ENCODE measurements around the gene L3MBTL1.

L3MBTL1 gene

DNA sequence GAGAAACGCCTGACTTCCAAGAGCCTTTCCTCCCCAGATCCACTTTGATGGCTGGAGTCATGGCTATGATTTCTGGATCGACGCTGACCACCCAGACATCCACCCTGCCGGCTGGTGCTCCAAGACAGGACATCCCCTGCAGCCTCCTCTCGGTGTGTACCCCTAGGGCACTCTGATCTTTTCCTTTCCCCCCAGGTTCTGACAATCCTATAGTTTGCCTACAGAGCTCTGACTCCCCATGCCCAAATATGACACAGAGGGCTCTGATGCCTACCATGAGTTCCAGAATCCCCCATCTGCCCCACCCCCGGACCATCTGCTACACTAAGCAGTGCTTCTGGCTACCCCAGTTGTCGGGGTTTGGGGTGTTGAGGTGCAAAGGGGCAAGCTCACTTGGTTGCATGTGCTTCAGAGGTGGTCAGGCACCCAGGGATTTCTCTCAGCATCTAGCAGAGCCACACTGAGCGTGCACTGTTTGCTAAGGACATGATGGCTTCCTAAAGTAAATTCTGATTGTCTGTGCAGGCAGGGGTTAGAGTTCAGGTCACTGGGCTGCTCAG, 27.4 kb downstream of the L3MBTL1 start:
- DNase-seq (ENCODE audit: extremely low read depth in 1 of 2, low read depth in 1 of 2): no peak

DNA sequence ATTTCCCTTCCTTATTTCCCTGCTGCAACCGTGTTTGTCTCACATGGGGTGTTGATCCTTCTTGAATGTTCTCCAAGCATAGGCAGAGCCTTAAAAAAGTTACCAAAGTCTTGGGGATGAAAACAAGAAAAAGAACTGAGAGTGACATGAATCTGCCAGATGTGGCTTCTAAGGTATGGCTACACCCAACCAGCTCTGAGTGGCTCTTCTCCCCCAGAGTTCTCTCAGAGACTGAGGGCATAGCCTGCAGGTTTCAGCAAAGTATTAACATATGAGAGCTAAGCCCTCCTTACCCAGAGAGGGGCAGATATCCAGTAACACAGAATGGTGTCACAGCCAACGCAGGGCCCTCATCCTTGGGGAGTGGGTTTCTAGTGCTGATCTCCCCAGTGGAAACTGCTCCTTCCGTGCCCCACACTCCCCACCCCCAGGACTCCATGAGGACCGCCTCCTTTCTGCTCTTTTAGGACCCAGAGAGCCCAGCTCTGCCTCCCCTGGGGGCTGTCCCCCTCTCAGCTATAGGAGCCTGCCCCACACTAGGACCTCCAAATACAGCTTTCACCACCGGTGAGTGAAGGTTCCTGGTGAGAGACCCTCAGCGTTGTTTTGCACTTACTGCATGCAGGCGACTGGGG, 28.0 kb downstream of the L3MBTL1 start:
- DNase-seq (ENCODE audit: extremely low read depth in 1 of 2, low read depth in 1 of 2): no peak

DNA sequence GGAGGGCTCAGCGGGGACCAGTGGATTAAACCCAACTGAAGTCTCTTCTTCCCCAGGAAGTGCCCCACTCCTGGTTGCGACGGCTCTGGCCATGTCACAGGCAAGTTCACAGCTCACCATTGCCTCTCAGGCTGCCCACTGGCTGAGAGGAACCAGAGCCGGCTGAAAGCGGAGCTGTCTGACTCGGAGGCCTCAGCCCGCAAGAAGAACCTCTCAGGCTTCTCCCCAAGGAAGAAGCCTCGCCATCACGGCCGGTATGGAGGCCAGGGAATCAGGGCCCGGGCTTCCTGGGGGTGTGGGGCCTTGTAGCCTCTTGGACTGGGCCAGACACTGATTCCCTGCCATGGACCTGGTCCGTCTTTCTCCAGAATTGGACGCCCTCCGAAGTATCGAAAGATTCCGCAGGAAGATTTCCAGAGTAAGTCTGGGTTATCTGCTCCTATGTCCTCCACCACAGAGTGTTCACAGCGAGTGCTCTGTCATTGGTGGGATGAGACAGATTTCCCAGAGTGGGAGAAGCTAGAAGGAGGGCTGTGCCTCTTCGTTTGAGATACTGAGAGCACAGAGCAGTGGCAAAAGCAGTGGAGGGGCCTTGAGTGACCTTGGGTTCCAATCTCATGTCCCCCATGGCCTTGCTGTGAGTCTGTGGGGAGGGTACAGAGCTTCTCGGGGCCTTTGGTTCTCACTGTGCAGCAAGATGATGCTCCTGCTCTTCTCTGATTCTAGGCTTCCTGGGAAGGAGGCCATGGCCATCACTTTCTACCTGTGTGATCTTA, 28.7 kb downstream of the L3MBTL1 start:
- DNase-seq (ENCODE audit: extremely low read depth in 1 of 2, low read depth in 1 of 2): no peak

DNA sequence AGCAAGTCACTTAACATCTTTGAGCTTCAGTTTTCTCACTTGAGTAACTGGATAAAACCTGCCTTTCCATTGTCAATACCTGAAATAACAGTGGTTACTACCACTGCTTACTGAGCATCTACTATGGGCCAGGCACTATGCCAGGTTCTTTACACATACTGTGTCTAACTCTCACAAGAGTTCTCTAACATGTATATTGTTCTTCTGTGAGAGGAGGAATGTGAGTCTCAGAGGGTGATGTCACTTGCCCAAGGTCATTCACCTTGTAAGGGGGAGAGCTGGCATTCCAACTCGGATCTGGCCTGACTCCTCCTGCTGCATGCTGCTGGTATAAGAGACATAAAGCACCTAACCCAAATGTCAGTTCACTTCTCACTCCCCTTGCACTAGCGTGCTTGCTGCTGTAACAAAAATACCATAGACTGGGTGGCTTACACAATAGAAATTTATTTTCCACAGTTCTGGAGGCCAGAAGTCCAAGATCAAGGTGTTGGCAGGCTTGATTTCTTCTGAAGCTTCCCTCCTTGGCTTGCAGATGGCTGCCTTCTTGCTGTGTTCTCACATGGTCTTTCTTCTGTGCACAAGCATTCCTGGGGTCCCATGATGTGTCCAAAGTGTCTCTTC, 29.4 kb downstream of the L3MBTL1 start:
- DNase-seq (ENCODE audit: extremely low read depth in 1 of 2, low read depth in 1 of 2): no peak

DNA sequence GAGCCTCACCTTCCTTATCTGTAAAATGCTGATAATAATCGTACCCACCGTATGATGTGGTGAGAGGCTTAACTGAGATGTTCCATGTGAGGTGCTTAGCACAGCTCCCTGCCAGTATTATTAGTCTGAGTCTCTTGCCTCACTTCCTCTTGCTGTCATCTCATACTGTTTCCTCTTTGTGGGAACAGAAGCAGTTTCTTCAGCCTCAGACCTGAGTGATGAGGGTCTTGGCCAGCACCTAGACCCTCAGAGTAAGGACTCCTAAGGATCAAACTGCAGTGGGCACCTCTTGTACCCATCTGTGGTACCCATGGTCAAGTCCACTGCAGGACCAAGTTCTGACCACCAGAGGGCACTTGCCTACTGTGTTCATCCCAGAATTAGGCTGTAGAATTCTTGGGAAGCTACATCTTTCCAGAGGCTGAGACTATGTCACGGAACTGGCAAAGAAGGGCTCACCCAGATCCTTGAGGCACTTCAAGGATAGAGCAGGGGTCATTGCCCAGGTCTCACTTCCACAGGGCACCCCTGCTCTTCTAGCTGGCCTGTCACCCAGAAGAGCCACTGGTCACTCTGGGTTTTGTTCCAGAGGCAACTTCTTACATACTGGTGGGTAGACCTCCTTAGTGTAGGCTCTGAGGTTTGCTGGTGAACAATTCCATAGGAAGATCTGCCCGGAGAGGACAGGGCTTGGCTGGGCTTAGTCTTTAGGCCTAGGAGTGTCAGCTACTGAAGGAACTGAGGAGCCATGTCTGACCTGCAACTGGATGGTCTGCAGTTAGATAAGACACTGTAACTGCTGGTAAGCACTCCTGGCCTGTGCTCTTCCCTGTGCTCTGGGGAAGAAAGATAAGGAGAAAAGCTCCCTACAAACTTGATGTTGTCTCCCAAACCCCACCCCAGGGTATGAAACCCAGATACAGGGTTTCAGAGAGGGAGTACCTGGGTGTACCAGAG, 30.7 kb downstream of the L3MBTL1 start:
- peak in 1 of 2 donors; percentile 13 for DNase-seq (ENCODE audit: extremely low read depth in 1 of 2, low read depth in 1 of 2)

DNA sequence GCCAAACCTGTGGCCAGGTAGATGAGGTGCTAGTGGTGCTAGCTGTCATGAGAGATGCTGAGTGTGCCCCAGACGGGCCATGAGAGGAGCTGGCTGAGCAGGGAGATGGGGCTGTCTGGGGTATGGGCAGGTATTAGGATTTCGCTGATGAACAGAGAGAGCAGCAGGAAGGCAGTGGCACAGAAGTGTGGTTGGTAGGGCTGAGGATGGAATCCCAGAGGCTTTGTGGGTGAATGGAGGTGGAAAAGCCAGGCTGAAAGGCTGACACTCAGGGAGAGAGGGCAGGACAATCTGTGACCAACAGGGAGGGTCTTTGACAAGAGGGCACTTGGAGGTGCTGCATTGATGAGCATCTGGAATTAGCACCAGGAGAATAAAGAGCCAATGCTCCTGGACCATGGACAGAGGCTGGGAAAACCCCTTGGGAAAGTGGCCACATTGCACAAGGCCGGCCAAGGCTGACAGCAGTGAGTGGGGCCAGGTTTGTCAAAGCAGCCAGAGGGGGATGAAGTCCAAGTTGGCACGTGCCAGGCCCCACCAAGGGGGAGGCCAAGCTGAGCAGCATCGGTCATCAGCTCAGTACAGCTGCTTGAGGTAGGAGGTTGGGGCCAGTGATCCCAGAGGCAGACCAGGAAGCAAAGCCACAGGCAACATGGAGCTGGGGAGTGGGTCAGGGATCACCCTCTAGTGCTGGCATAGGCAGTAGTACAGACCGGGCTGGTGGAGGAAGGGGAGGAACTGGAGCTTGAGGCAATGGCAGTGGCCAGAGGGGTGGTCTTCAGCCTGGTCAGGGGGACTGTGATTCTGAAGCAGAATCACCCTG, 31.6 kb downstream of the L3MBTL1 start:
- DNase-seq (ENCODE audit: extremely low read depth in 1 of 2, low read depth in 1 of 2): no peak

DNA sequence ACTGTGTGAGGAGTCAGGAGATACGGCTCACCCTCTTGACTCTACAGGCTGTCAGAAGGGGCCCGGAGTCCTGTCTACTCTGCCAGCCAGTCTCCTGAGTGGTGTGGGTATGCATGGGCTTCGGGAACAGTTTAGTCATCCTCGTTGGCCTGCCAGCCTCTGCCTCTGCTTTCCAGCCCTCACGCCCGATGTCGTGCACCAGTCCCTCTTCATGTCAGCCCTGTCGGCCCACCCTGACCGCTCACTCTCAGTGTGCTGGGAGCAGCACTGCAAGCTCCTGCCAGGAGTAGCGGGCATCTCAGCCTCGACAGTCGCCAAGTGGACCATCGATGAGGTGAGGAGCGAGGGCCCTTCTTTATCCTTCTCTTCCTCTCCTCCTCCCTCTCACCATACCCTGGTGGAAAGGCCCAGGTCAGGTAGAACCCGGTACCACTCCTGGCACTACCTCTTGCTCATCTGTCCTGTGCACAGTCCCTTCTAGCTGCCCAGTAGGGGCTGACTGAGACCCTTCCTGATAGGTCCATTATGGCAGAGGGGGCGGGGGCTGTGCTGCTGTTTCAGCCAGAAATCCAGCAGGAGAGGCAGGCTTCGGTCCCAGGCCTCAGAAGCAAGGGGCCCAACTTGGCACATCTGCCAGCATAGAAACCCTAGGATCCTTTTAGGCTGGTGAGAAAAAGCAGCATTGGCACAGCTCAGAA, 32.6 kb downstream of the L3MBTL1 start:
- no peak for DNase-seq (ENCODE audit: extremely low read depth in 1 of 2, low read depth in 1 of 2)

DNA sequence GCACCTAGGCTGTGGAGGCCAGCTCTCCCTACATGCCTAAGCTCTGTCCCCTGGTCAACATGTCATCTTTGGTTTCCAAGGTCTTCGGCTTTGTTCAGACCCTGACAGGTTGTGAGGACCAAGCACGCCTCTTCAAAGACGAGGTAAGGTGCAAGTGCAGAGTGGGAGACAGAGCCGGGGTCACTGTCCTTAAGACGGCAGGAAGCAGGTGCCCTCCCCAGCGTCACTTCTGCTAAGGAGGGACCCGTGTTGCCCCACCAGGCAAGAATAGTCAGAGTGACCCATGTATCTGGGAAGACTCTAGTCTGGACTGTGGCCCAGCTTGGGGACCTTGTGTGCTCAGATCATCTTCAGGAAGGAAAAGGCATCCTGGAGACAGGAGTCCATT, 33.2 kb downstream of the L3MBTL1 start:
- DNase-seq (ENCODE audit: extremely low read depth in 1 of 2, low read depth in 1 of 2): no peak

DNA sequence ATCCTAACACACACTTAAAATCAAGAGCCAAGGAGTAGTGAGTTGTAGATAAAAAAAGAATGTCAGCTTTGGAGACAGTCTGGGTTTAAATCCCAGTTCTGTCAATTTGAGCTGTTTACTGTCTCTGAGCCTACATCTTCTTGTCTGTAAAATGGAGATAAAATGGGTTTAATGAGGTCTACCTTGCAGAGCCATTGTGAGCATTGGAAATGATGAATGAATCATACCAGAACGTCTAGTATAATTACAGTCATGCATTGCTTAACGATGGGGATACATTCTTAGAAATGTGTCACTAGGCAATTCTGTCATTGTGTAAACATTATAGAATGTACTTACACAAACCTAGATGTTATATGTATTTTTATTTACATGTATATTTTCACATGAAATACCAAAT, 33.7 kb downstream of the L3MBTL1 start:
- DNase-seq (ENCODE audit: extremely low read depth in 1 of 2, low read depth in 1 of 2): no peak

DNA sequence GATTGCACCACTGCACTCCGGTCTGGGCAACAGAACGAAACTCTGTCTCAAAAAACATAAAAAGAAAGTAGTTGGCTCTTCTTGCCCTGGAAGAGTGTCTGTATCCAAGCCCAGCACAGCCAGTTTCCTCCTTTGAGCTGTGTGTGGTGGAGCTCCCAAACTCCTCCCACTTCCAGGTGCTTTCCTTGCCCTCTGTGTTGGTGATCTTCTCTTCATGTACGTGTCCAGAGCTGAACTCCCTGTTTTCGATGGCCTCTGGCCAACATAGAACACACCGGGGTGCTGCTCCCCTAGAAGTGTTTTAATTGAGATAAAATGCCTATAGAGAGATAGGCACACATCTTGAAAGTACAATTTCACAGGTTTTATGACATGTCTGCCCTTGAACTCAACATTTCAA, 34.7 kb downstream of the L3MBTL1 start:
- DNase-seq (ENCODE audit: extremely low read depth in 1 of 2, low read depth in 1 of 2): no peak

DNA sequence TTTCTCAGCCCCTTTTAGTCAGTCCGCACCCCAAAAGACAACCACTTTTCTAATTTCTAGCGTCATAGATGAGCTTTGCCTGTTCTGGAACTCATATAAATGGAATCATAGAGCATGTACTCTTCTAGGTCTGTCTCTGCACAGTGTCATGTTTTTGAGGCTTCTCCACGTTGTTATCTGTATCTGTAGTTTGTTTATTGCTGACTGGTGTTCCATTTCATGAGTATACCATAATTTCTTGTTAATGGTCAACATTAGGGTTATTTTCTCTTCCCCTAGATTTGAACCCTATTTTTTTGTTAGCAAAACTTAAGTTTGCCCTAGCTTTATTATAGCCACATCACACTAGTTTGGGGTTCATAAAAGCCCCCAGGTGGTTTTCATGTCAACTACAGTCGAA, 35.2 kb downstream of the L3MBTL1 start:
- no peak for DNase-seq (ENCODE audit: extremely low read depth in 1 of 2, low read depth in 1 of 2)

DNA sequence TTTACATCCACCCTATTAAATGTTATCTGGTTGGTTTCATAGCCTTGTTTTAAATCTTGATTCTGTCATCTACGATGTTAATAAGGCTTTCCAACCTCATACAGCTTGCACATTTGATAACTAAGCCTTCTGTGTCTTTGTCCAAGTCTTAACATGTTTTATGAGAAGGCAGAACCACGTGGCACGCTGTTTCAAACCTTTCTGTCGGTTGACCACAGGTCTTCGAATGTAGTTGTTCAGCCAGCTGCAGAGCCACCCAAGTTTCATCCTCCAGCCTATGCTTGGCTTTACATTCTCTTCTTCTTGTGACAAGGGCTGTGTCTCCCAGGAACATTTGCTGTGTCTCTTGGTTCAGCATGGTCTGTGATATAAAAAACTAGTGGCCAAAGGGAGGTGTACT, 35.6 kb downstream of the L3MBTL1 start:
- DNase-seq (ENCODE audit: extremely low read depth in 1 of 2, low read depth in 1 of 2): no peak

DNA sequence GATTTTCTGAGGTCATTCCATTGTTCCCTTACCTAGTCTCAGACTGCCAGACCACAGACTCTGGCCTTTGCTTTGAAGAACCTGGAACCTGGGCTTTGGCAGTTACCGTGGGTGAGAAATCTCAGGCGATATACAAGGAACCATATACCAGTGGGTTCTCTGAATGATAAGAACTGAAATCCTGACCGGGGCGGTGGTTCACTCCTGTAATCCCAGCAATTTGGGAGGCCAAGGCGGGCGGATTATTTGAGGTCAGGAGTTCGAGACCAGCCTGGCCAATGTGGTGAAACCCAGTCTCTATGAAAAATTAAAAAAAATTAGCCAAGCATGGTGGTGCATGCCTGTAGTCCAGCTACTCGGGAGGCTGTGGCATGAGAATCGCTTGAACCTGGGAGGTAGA, 37.0 kb downstream of the L3MBTL1 start:
- DNase-seq (ENCODE audit: extremely low read depth in 1 of 2, low read depth in 1 of 2): no peak

DNA sequence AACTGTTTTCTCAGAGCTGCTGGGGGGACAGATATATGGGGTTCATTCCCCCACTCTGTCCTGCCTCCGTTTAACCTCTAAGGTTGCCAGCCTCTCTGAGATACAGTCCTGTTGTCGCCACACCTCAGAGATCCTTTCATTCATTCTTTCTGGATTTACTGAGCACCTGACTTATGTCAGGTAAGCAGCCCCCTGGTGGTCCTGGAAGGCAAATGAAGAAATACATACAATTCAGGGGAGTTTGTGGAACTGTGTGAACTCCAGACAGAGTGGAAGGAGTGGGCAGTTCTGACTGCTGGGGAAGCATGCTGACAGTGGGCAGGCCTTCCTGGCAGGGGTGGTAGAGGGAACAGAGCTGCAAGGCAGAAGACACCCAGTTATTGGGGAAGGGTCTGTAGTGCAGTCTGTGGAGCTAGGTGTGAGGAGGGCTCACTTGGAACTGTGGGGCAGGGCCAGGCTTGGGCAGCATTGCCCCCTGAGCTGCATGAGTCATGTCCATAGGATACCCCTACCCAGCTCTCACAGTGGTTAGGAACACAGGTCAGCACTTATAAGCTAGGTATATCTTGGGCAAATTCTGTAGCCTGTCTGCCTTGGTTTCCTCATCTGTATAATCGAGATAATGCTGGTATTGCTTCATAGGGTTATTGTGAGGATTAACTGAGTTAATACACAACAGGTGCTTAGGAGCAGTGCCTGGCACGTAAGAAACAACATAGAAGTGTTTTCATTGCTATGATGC, 38.5 kb downstream of the L3MBTL1 start:
- DNase-seq (ENCODE audit: extremely low read depth in 1 of 2, low read depth in 1 of 2): no peak

DNA sequence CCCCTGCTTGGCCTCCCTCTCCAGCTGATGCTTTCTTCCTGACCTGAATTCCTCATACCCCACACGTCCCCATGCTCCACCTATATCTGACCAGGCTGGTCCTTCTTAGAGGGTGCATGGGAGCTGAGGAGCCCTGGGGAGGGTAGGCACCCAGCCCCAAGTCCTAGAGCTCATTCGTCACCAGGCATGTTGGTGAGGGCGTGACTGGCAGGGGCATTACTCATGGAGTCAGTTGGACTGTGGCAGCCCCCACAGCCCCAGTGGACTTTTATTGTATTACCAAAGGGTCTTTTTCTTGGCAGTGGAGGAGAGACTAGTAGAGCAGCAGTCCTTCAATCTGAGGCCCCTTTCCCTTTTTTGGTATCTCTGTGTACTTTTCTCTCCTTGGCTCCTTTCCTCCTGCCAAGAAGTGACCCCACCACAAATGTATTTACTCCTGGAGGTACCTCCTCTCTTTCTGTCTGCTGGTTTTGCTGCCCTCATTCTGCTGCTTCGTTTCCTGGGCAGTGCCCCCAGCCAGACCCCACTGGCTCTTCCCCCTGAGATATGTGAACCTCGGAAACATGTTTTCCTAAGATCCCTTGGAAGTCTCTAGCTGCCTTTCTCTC, 40.9 kb downstream of the L3MBTL1 start:
- no peak for DNase-seq (ENCODE audit: extremely low read depth in 1 of 2, low read depth in 1 of 2)

DNA sequence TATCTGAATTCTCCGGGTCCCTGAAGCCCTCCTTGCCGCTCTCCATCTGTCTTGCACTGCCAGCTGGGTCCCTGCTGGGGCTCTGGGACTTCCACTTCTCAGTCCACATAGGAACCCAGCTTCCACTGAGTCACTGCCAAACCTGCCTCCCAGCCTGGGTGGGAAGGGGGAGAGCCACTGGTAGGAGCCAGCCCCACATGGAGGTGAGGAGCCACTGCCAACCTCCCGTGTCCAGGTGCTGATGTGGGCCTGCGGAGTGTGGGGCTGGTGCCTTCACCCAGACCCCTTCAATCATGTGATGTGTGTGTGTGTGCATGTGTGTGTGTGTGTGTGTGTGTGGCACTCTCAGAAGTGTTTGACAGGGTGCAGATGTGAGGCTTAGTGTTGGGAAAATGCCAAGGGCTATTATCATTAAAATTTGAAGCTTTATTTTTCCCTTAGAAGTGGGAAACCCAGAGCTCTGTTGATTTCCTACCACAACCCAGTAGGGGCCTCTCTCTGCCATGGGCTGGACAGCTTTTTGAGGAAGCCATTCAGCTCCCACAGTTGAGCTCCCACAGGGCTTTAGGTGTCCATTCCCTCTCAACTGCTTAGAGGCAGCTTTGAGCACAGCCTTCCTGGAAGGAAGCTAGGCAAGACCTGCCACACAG, 42.0 kb downstream of the L3MBTL1 start:
- DNase-seq (ENCODE audit: extremely low read depth in 1 of 2, low read depth in 1 of 2): no peak

DNA sequence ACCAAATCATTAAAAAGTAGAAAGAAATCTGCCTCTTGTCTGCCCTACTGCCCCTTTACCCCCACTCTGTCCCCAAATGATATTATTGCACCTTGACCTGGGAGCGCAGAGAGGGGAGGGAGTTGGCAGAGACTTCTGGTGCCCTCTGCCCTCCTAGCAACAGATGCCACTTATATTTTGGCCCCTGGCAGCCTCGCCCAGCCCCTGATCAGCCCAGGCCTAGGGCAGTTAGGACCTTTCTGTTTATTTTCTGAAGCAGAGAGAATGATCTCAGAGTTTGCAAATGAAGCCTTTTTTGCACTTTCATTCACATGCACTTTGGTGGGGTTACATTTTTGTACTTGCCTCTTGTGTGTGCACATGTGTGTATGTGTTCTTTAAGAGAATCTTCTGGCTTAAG, 43.0 kb downstream of the L3MBTL1 start:
- DNase-seq (ENCODE audit: extremely low read depth in 1 of 2, low read depth in 1 of 2): no peak

DNA sequence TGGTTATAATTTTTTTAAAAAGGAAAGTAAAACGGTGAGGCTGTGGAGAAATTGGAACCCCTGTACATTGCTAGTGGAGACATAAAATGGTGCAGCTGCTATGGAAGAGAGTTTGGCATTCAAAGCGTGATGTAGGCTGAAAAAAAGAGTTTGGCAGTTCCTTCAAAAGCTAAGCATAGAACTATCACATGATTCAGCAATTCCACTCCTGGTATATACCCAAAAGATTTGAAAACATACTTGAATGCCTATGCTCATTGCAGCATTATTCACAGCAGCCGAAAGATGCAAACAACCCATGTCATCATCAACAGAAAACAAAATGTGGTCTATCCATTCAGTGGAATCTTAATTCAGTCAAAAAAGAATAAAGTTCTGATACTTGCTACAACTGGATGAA, 46.9 kb downstream of the L3MBTL1 start:
- no peak for DNase-seq (ENCODE audit: extremely low read depth in 1 of 2, low read depth in 1 of 2)
